Spleen (tissue), 7 donors: ENCODE data around the gene PAPOLA.

Experiments used
- CTCF ChIP-seq, 11 experiments: fragments of 200-600 bp in 7 of 11; fragments of 450-650 bp in 4 of 11; sonication (generic) in 4 of 11; IDR thresholded peaks in 8 of 11; conservative IDR thresholded peaks in 3 of 11; 1 replicate in 7 of 11; 2 replicates in 4 of 11; pipeline versions ENCODE4 v1.4.0 to v1.8.0; 2016 to 2021; ENCODE audit warnings: antibody characterized with exemption in 11 of 11, inconsistent platforms in 4 of 11, mild to moderate bottlenecking in 1 of 11
- POLR2A ChIP-seq, 3 donors: fragments of 450-650 bp; IDR thresholded peaks; one replicate each; pipeline ENCODE4 v1.5.1; 2017; ENCODE audit warnings: antibody characterized with exemption in 3 of 3, mild to moderate bottlenecking in 1 of 3
- donor health status: DM: no; HTN: no; CAD: no; lungs with moderate emphysema.
- donor health status: DM: no; HTN: no; CAD: no.
- donor health status: DM: no; HTN: no; CAD: no.

- TF ChIP-seq CTCF (IDR thresholded peaks at IDR 0.05 in 8 of 11, conservative IDR thresholded peaks at IDR 0.05 in 3 of 11) (peak in 6 of 11 experiments; percentile 35 to 58 (median 40)), POLR2A (IDR thresholded peaks at IDR 0.05) (no peak)
Observed at GRCh38 chr14:96567289-96567899, 65.2 kb downstream of the PAPOLA start.
